Peyer's patch (tissue), 4 donors: ENCODE data around the gene PHLDB1.

ENCODE experiments used
- POLR2A ChIP-seq, 2 donors: fragments of 450-650 bp; IDR thresholded peaks; one replicate each; pipeline ENCODE4 v1.5.1; 2017; ENCODE audit warnings: antibody characterized with exemption in 2 of 2, mild to moderate bottlenecking in 2 of 2, moderate library complexity in 2 of 2
- TF ChIP-seq, protein P1 (sequence below), 6 experiments: fragments of 450-650 bp in 4 of 6; fragments of 200-600 bp in 2 of 6; sonication (generic) in 1 of 6; IDR thresholded peaks; one replicate each; pipeline ENCODE4 v1.5.1; 2017 to 2019; ENCODE audit warnings: antibody characterized with exemption in 6 of 6, mild to moderate bottlenecking in 3 of 6, moderate library complexity in 1 of 6

DNA sequence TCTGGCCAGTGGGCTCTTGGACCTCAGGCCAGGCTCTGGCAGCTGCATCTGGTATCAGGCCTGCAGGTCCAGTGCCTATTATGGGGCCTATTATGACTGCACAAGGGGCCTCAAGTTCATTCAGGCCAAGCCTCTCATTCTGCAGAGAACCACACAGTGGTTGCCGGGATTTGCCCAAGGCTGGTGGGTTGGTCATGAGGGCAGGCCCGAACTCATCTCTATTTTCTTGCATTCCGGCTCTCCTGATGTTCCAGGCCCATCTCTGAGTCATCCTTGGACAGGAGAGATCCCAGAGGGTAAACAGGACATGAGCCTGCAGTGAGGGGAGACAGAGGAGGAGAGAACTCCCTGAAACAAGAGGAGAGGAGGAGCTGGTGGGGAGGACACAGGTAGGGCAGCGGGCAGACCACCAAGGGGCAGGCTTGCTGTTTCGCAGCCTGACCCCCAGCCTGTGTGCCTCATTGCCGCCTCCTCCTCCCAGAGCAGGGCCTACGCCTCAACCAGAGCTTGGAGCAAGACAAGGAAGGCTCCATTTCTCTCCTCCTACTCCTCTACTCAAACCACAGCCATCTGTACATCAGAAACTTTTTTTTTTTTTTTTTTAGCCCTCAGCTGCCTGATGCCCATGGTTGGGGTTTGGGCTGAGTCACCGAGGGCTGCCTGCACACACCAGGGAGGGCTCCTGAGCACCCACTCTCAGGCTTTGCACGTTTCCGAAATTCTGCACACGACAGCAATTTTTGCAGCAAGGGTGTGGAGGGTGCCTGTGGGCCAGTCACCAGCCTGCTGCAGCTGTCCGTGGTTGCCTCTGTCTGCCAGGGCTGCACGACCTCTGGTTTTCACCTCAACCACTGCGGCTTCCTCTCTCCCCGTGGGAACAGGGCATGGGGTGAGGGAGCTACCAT is 84.8 kb downstream of the PHLDB1 start:
- TF ChIP-seq, protein P1, sequence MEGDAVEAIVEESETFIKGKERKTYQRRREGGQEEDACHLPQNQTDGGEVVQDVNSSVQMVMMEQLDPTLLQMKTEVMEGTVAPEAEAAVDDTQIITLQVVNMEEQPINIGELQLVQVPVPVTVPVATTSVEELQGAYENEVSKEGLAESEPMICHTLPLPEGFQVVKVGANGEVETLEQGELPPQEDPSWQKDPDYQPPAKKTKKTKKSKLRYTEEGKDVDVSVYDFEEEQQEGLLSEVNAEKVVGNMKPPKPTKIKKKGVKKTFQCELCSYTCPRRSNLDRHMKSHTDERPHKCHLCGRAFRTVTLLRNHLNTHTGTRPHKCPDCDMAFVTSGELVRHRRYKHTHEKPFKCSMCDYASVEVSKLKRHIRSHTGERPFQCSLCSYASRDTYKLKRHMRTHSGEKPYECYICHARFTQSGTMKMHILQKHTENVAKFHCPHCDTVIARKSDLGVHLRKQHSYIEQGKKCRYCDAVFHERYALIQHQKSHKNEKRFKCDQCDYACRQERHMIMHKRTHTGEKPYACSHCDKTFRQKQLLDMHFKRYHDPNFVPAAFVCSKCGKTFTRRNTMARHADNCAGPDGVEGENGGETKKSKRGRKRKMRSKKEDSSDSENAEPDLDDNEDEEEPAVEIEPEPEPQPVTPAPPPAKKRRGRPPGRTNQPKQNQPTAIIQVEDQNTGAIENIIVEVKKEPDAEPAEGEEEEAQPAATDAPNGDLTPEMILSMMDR (IDR thresholded peaks at IDR 0.05): no peak
- no peak for TF ChIP-seq POLR2A (IDR thresholded peaks at IDR 0.05)
